LNCAP (cell line): ENCODE results near the gene PRDX5.
A peak's percentile ranks its signal among the peaks of the same experiment; 100 is the strongest.

Experiments
- CTCF ChIP-seq: fragments of 450-650 bp; IDR thresholded peaks from 2 replicates; pipeline ENCODE4 v1.5.1; 2017; ENCODE audit warnings: mild to moderate bottlenecking

The PRDX5 gene

GRCh38 chr11:64278576-64279190 is 39.2 kb upstream of the PRDX5 start:
- TF ChIP-seq CTCF = no peak

DNA sequence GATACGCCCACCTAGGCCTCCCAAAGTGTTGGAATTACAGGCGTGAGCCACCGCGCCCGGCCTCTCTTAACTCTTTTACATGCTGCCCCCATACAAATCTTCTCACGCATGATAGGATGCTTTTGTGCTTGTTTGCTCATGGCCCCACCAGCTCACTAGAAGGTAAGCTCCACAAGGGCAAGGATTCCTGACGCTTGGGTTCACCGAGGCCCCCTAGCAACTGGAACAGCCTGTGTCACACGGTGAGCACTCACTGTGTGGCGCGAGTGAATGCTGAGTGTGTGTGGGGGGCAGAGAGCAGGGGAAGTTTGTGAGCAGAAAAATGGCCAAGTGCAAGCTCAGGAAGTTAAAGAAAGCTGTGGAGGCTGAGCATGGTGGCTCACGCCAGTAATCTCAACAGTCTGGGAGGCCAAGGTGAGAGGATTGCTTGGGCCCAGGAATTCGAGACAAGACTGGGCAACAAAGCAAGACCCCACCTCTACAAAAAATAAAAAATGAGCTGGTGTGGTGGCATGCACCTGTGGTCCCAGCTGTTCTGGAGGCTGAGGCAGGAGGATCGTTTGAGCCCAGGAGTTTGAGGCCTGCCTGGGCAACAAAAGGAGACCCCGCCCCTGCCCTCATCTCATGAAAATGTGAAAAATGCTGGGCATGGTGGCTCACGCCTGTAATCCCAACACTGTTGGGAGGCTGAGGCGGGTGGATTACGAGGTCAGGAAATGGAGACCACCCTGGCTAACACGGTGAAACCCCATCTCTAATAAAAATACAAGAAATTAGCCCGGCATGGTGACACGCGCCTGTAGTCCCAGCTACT is 35.8 kb upstream of the PRDX5 start:
- TF ChIP-seq CTCF = no peak

DNA sequence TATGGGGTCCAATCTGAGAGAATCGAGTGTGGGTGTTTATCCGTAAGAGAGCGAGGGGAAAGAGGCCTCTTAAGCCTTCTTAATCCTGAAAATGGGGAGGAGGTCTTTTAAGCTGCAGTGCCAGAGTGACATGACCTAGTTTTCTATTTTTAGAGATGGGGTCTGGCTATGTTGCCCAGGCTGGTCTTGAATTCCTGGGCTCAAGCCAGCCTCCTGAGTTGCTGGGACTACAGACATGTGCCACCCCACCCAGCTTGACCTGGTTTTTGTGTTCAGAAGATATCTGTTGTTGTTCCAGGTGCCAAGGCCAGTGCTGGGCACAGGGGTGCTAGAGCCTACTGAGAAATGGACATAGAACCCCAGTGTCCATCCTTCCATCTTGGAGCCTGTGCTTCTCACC is 34.8 kb upstream of the PRDX5 start:
- no peak for TF ChIP-seq CTCF

DNA sequence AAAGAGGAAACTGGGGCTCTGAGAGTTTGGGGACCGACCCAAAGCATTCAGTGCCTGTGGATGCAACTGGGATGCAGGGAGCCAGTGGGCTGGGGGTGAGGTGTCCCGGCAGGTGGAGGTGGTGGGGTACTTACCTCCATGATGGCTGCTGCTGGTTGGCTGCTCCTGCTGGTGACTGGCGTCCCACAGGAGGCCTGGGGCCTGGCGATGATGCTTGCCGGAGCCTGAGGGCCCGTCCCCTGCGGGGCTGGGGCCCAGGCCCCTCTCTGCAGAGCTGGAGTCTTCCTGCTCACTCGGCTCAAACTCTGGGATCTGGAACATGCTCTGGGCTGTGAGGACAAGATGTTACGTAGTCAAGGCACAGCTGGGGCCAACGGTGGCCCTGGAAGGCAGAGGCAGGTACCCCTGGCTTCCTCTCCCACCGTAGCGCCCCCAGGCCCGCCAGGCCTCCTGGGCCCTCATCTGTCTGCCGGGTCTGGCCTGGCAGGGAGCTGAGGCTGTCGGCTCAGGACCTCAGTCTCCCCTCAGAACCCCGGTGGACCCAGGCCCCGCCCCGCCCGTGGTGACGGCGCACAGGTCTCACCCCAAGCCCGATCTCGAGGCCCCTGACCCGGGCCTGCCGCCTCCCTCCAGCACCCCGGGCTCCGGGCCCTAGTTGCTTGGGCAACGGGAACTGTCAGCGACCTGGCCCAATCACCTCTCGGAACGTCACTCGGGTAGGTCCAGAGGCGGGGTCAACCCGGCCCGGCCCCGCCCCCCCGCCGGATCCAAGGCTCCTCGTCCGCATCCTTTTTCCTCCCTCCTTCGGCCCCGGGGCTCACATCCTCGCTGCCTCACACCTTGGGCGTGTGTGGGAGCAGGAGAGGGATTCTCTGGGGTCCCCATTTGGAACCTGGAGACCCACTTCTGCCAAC is 33.6 kb upstream of the PRDX5 start, which contains the start of gene BAD:
Gene BAD, minus strand, starts transcription at position 618 of the 914 bp plus-strand sequence. Its CDS starts 297 bp downstream, at position 321.
- no peak for TF ChIP-seq CTCF

DNA sequence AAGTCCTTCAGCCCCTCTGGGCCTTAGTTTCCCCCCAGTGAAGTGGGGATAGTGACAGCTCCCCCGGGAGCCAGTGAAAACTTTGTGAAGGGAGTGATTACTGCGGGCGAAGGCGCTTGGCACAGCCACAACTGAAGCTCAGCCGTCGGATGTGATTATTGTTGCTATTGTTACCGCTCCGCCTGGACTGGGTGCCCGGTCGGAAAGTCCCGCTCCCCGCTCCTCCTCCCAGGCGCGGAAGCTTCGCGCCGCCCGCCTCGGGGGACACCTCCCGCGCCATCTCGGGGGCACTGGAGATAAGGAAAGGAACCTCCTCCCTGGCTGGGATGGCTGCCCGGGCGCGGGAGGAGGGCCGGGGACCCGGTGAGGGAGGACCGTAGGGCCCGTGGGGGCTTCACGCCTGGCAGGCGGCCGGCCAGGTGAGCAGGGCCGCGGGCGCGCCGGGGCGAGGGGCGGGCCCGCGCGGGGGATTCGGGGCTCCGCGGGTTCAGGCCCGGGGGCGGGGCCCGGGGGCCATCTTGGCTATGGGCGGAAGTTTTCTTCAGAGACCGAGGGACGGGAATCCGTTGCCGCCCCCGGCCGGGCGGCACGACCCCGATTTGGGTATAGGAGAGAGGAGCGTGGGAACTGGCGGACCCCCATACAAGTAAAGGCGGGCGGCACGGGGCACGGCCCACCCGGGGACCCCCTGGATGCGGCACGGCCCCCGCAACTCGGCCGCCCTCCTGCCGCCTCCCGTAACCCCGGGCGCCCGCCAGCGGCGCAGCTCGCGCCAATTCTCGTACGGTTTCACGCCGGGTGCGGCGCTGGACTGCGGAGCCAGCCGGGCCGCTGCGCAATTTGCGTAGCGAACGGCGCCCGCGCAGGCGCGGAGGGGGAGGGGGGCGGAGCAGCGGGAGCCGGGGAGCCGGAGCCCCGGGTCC is 32.7 kb upstream of the PRDX5 start, which contains the start of gene GPR137:
Gene GPR137, plus strand, starts transcription at position 887 of the 923 bp plus-strand sequence. CDS start 677 bp downstream, outside the sequence.
- TF ChIP-seq CTCF = no peak

DNA sequence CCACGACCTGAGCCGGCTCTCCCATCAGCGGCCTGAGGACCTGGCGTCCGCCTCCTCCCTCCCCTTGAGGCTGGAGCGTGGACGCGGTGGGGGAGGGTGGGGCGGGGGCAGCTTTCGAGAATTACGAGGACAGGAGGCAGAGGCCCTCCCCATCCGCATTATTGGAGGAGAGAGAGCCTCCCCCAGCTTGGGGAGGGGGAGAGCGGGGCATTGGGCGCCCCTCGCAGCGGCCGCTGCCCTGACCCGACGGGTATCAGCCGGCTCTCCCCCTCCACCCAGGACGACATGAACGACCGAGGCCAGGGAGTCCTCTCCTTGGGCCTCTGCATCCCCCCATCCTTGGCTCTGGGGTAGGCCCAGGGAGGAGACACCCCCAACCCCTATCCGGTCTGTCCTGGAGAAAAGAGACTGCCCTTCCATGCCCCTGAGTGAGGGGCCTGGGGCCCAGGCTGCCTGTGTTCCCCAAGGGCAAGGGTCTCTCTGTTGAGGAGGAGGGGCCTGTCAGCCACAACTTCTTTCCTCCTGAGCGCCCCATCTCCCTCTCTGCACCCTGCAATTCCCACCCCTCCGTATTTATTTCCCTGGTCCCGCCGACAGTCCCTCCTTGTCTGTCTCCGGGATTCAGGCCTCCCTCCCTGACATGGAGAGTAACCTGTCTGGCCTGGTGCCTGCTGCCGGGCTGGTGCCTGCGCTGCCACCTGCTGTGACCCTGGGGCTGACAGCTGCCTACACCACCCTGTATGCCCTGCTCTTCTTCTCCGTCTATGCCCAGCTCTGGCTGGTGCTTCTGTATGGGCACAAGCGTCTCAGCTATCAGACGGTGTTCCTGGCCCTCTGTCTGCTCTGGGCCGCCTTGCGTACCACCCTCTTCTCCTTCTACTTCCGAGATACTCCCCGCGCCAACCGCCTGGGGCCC is 31.8 kb upstream of the PRDX5 start:
- TF ChIP-seq CTCF = 0 out of 2 replicates have a peak, but pooled peaks have one; percentile 22
